Ishikawa (cell line): Measurements from ENCODE around the gene ZNF579.

Source experiments
- CEBPB ChIP-seq: IDR thresholded peaks from 2 replicates; pipeline ENCODE4 v1.6.1; 2012
- TCF12 ChIP-seq: IDR thresholded peaks from 2 replicates; pipeline ENCODE4 v1.6.1; 2012; ENCODE audit warnings: low read depth
- TEAD4 ChIP-seq: IDR thresholded peaks from 2 replicates; pipeline ENCODE4 v1.6.1; 2012
- YY1 ChIP-seq: IDR thresholded peaks from 2 replicates; pipeline ENCODE4 v1.6.1; 2012; ENCODE audit warnings: low read depth
- TF ChIP-seq, protein P1 (sequence below): IDR thresholded peaks from 2 replicates; pipeline ENCODE4 v1.6.1; 2012

DNA sequence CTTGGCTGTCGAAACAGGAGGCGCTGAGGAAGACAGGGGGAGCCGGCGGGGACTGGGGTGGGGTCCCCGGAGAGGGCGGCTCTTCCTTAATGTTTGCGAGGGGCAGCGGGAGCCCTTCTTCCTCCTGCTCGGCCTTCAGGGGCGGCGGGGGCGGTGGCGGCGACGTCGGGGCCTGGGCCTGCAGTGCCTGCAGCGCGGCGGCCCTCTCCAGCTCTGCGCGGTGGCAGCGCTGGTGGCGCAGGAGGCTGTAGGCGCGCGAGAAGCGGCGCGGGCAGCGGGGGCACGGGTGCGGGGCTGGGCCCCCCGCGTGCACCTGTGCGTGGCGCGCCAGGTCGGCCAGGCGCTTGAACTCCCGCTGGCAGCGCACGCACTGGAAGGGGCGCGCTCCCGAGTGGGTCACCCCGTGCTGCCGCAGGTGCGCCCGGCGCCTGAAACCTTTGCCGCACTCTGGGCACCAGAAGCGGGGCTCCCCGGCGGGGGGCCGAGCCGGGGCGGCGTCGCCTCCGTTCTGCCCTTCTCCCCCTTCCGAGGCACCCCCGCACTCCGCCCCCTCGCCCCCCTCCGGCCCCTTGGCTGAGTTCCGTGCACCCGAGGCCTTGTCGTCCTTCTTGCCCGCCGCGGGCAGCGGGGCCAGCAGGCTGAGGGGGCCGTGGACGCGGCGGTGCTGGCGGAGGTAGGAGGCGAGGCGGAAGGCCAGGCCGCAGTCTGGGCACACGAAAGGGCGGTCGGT lies 2.5 kb downstream of the ZNF579 start:
- TF ChIP-seq, protein P1, sequence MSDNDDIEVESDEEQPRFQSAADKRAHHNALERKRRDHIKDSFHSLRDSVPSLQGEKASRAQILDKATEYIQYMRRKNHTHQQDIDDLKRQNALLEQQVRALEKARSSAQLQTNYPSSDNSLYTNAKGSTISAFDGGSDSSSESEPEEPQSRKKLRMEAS: no peak
- TF ChIP-seq TEAD4 (no peak), YY1 (no peak), CEBPB (no peak), TCF12 (no peak)
